GM12865 (cell line): ENCODE data around the gene RPL10A.
"Not testable (repeated sequence)": the region's sequence is repeated elsewhere in the genome, so short reads cannot be mapped to it uniquely, and the experiment has no call there.

Experiments used
- DNase-seq: peaks from one replicate; pipeline ENCODE4 v3.0.0; 2010; ENCODE audit warnings: low read depth
- H3K4me3 ChIP-seq: 2 replicates; pipeline ENCODE4 v1.5.1; 2011; ENCODE audit warnings: mild to moderate bottlenecking, low read depth, low read length, control low read depth
- CTCF ChIP-seq: IDR thresholded peaks from 2 replicates; pipeline ENCODE4 v1.5.1; 2011; ENCODE audit warnings: low read length, control low read depth, low read depth, inconsistent platforms; ENCODE audit not compliant: insufficient read depth; ENCODE audit errors: missing control alignments

The RPL10A gene

GRCh38 chr6:35428421-35429149, 39.6 kb upstream of the RPL10A start:
- no peak for TF ChIP-seq CTCF
- H3K4me3 ChIP-seq: no peak overlapping the region
- DNase-seq: no peak

GRCh38 chr6:35429463-35429862, 38.7 kb upstream of the RPL10A start:
- no peak for TF ChIP-seq CTCF
- no peak for DNase-seq

GRCh38 chr6:35432291-35432690, 35.9 kb upstream of the RPL10A start:
- TF ChIP-seq CTCF: no peak
- DNase-seq: no peak
- H3K4me3 ChIP-seq: no peak overlapping the region

More at GRCh38 chr6:35429463-35429862, 38.7 kb upstream of the RPL10A start:
- no peak overlapping the region for H3K4me3 ChIP-seq

GRCh38 chr6:35432702-35433101, 35.5 kb upstream of the RPL10A start:
- H3K4me3 ChIP-seq, DNase-seq: not testable (repeated sequence)

GRCh38 chr6:35435074-35435837, 32.9 kb upstream of the RPL10A start:
- no peak overlapping the region for H3K4me3 ChIP-seq
- no peak for DNase-seq
- TF ChIP-seq CTCF: no peak

- no peak for TF ChIP-seq CTCF
- no peak for DNase-seq
- no peak overlapping the region for H3K4me3 ChIP-seq
Observed at GRCh38 chr6:35436071-35436857, 31.9 kb upstream of the RPL10A start.

- not testable (repeated sequence) for H3K4me3 ChIP-seq, DNase-seq
Observed at GRCh38 chr6:35438378-35439065, 29.7 kb upstream of the RPL10A start.
